Pulmonary artery endothelial cell (primary cell): ENCODE results near the gene PCDHA3. TPM values are rescaled to one million over a fixed set of nuclear protein-coding genes. Genes with fewer than 3 reads are reported as not detected.

Experiments
- total RNA-seq: library from RNA; depleted of rRNA; stranded (reverse); fragments of >200 nt; gene quantifications from 2 replicates; pipeline ENCODE4 v1.2.3, GENCODE V29; 2014

Gene PCDHA3
- total RNA-seq, 1 donor from 2014 or later: 0.26 TPM

Other genes starting within 250 kb of the PCDHA3 start
- 19.7 and 28.1 TPM in 2 replicates for gene SRA1, start 243.6 kb upstream of the PCDHA3 start, total RNA-seq
- gene APBB3, start 236.5 kb upstream of the PCDHA3 start, total RNA-seq: 5.1 and 5.5 TPM in 2 replicates
- 22.6 and 30.7 TPM in 2 replicates for gene SLC35A4, start 236.2 kb upstream of the PCDHA3 start, total RNA-seq
- 0.26 and 0.49 TPM in 2 replicates for gene CD14, start 167.9 kb upstream of the PCDHA3 start, total RNA-seq
- gene TMCO6, start 161.6 kb upstream of the PCDHA3 start, total RNA-seq: 13.5 and 13.9 TPM in 2 replicates
- gene NDUFA2, start 153.4 kb upstream of the PCDHA3 start, total RNA-seq: 40.1 and 48.5 TPM in 2 replicates
- gene IK, start 153.2 kb upstream of the PCDHA3 start, total RNA-seq: 77.4 and 95.0 TPM in 2 replicates
- gene WDR55, start 136.2 kb upstream of the PCDHA3 start, total RNA-seq: 29.9 and 39.3 TPM in 2 replicates
- gene DND1, start 127.5 kb upstream of the PCDHA3 start, total RNA-seq: 0.13 and 0.28 TPM in 2 replicates
- 92.7 and 110 TPM in 2 replicates for gene HARS1, start 109.7 kb upstream of the PCDHA3 start, total RNA-seq
- 26.9 and 39.8 TPM in 2 replicates for gene HARS2, start 109.6 kb upstream of the PCDHA3 start, total RNA-seq
- 53.5 and 75.7 TPM in 2 replicates for gene ZMAT2, start 100.6 kb upstream of the PCDHA3 start, total RNA-seq
- 0.04 TPM in 1 of 2 replicates, not detected in the other for gene PCDHA1, start 14.9 kb upstream of the PCDHA3 start, total RNA-seq
- gene PCDHA2, start 6.2 kb upstream of the PCDHA3 start, total RNA-seq: 0.07 and 0.21 TPM in 2 replicates
- gene PCDHA4, start 6.0 kb downstream of the PCDHA3 start, total RNA-seq: 0.26 and 0.42 TPM in 2 replicates
- gene PCDHA5, start 20.6 kb downstream of the PCDHA3 start, total RNA-seq: 0.04 and 0.07 TPM in 2 replicates
- 0.40 and 0.88 TPM in 2 replicates for gene PCDHA6, start 26.9 kb downstream of the PCDHA3 start, total RNA-seq
- gene PCDHA7, start 33.2 kb downstream of the PCDHA3 start, total RNA-seq: 0.25 and 0.33 TPM in 2 replicates
- under 0.01 and 0.04 TPM in 2 replicates for gene PCDHA8, start 40.1 kb downstream of the PCDHA3 start, total RNA-seq
- 0.04 TPM in 1 of 2 replicates, not detected in the other for gene PCDHA9, start 47.3 kb downstream of the PCDHA3 start, total RNA-seq
- 0.07 and 0.35 TPM in 2 replicates for gene PCDHA10, start 54.8 kb downstream of the PCDHA3 start, total RNA-seq
- 0.04 and 0.07 TPM in 2 replicates for gene PCDHA11, start 67.9 kb downstream of the PCDHA3 start, total RNA-seq
- 0.07 TPM in 1 of 2 replicates, not detected in the other for gene PCDHA12, start 74.3 kb downstream of the PCDHA3 start, total RNA-seq
- gene PCDHA13, start 81.1 kb downstream of the PCDHA3 start, total RNA-seq: under 0.01 and 0.04 TPM in 2 replicates
- gene PCDHAC1, start 125.2 kb downstream of the PCDHA3 start, total RNA-seq: 0.07 TPM in 2 replicates
- gene PCDHAC2, start 165.4 kb downstream of the PCDHA3 start, total RNA-seq: 2.0 and 2.5 TPM in 2 replicates